Measurements from ENCODE around the gene PIGC.

The PIGC gene

DNA sequence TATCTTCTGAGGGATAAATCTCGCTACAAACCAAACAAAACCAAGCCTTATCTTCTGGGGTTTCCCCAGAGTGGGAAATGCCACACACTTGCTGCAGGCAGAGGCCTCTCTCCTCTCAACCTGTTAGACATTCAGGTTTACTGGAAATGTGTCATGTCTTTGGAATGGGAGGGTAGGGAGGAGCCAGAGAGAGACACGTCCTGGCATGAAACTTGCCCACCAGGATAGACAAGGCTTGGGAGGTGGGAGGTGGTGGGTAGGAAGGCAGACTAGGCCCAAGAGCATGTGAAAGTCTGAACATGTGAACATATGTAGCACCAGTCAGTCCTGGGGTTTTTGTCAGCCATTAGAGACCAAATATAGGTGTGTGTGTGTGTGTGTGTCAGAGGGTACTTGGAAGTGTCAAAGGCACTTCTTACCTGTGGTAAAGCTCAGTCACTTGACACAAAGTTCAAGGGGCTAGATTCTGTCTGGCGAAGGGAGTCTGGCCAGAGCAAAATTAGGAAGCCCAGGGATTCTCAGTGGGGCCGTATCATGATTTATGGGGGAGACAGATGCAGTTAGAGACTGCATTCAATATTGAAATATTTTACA, 32.4 kb upstream of the PIGC start:
- Histone ChIP-seq H2AFZ (ENCODE audit: low read depth, low read length) (no peak overlapping the region), H3K27me3 (ENCODE audit: insufficient read depth, low read length) (no peaks in the 10 kb centered on the region), H3K36me3 (ENCODE audit: insufficient read depth, low read length) (no peaks in the 10 kb centered on the region), H3K4me1 (ENCODE audit: insufficient read depth, low read length) (no peaks in the 10 kb centered on the region), H3K9me3 (ENCODE audit: low read length) (no peaks in the 10 kb centered on the region), H3K4me3 (ENCODE audit: low read length) (no peak overlapping the region)

DNA sequence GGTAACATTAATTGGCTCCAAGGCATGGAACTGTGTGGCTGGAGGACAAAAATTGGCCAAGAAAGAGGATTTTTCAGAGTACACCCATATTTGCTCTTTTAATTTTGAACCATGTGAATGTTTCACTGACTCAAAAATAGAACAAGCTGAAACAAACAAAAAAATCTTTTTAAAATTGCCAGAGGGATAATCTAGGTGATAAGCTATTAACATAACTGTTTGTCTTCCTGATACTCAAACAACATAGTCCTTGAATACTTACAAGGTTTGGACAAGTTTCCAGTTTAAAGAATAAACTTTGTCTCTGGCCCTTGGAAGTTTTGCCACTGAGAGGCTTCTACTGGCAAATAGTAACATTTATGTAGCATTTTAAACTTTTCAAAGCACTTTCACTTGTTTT, 30.0 kb upstream of the PIGC start:
- Histone ChIP-seq H3K9me3 (ENCODE audit: low read length) (no peaks in the 10 kb centered on the region), H3K36me3 (ENCODE audit: insufficient read depth, low read length) (no peaks in the 10 kb centered on the region), H2AFZ (ENCODE audit: low read depth, low read length) (no peak overlapping the region), H3K27me3 (ENCODE audit: insufficient read depth, low read length) (no peaks in the 10 kb centered on the region), H3K4me3 (ENCODE audit: low read length) (no peak overlapping the region), H3K4me1 (ENCODE audit: insufficient read depth, low read length) (no peaks in the 10 kb centered on the region)

DNA sequence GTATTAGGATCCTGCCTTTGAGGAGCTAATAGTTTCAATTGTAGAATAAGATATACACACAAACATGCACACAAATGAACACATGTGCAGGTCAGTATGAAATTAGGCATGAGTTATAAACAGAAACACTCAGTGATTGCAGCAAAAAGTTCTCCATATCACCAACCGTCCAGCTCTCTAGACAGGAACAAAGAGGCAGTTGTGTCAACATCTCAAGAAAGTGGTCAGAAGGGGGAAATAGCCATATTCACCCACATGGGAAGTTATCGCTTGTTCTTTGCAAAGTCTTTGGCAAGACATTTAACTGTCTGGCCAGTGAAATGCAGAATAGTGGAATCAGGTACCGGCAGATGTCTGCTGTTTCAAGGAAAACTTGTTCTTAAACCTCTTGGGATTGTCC, 29.4 kb upstream of the PIGC start:
- Histone ChIP-seq H3K4me3 (ENCODE audit: low read length) (no peak overlapping the region), H3K4me1 (ENCODE audit: insufficient read depth, low read length) (no peaks in the 10 kb centered on the region), H3K27me3 (ENCODE audit: insufficient read depth, low read length) (no peaks in the 10 kb centered on the region), H3K36me3 (ENCODE audit: insufficient read depth, low read length) (no peaks in the 10 kb centered on the region), H2AFZ (ENCODE audit: low read depth, low read length) (no peak overlapping the region), H3K9me3 (ENCODE audit: low read length) (no peaks in the 10 kb centered on the region)

DNA sequence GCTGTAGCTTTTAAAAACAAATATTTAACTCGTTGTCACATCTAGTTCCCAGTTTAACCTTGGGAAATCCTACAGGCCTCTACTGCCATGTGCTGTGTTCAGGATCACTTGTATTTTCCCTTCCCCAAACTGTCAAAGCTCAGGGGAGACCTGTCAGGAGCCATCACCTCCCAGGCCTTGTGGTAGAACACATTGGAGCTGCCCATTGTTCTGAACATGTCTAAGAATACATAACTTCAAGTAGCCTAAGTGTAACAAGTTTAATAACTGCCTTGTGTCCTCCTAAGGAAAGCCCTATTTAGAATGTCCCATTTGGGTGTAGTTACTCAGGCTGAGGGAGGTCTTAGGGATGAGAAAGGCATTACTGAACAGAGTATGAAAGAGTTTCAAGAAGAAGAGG, 28.6 kb upstream of the PIGC start:
- no peaks in the 10 kb centered on the region for H3K36me3 ChIP-seq (ENCODE audit: insufficient read depth, low read length)
- H3K4me1 ChIP-seq (ENCODE audit: insufficient read depth, low read length), result no peaks in the 10 kb centered on the region
- H3K4me3 ChIP-seq (ENCODE audit: low read length), result no peak overlapping the region
- H2AFZ ChIP-seq (ENCODE audit: low read depth, low read length), result no peak overlapping the region
- no peaks in the 10 kb centered on the region for H3K27me3 ChIP-seq (ENCODE audit: insufficient read depth, low read length)
- no peaks in the 10 kb centered on the region for H3K9me3 ChIP-seq (ENCODE audit: low read length)

DNA sequence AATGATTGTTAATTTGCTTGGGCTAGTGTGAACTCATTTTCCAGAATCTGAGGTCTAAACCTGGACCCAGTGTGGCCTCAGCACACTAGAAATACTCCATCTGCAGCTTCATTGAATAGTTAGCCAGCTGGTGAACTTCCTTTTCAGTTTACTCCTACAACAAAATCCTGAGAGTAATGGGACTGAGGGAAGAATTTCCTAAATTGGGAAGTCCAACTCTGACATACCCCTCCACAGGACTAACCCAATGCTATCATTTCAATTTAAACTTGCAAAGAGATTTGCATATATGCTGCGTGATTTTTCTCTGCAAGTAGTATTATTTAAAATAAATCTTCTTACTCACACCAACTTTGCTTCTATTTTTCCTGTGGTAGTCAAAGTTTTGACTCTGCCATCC, 27.8 kb upstream of the PIGC start:
- Histone ChIP-seq H3K4me1 (ENCODE audit: insufficient read depth, low read length) (no peaks in the 10 kb centered on the region), H2AFZ (ENCODE audit: low read depth, low read length) (no peak overlapping the region), H3K27me3 (ENCODE audit: insufficient read depth, low read length) (no peaks in the 10 kb centered on the region), H3K4me3 (ENCODE audit: low read length) (no peak overlapping the region), H3K9me3 (ENCODE audit: low read length) (no peaks in the 10 kb centered on the region), H3K36me3 (ENCODE audit: insufficient read depth, low read length) (no peaks in the 10 kb centered on the region)

DNA sequence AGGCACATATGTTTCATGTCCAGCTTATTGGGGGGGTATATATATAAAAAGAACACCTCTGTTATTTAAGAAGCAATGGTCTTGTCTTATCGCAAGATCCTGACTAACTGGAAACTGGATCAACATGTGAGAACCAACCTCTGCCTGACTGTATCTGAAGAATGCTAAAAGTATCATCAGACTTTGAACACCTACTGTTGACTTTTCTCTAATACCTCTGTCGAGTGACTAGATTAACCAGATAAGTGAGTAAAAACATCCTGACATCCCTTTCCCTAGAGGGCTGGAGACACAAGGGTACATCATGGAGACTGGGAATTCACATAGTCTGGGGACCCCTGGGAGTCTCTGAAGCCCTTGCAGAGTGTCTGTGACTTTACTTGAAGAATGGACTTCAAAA, 26.3 kb upstream of the PIGC start:
- Histone ChIP-seq H3K27me3 (ENCODE audit: insufficient read depth, low read length) (peaks cover 4% of the 10 kb centered on the region), H3K4me3 (ENCODE audit: low read length) (no peak overlapping the region), H3K9me3 (ENCODE audit: low read length) (no peaks in the 10 kb centered on the region), H3K4me1 (ENCODE audit: insufficient read depth, low read length) (no peaks in the 10 kb centered on the region), H3K36me3 (ENCODE audit: insufficient read depth, low read length) (no peaks in the 10 kb centered on the region), H2AFZ (ENCODE audit: low read depth, low read length) (no peak overlapping the region)

DNA sequence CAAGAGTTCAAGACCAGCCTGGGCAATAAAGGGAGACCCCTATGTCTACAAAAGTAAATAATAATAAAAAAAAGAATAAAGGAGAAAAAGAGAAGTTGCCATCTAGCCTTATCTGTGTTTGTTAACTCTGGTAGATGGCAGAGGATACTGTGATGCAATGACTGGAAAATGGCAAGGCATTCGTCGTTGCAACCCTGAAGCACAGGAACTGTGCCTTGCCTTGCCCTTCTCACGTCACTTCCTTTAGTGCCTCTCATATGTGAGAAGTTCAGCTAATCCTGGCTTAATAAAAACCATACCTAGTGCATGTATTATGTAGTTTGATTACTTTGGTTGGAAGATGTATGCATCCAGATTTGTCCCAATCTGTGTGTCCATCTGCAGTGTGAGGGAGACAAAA, 25.8 kb upstream of the PIGC start:
- no peak overlapping the region for H2AFZ ChIP-seq (ENCODE audit: low read depth, low read length)
- peaks cover 4% of the 10 kb centered on the region for H3K27me3 ChIP-seq (ENCODE audit: insufficient read depth, low read length)
- H3K4me1 ChIP-seq (ENCODE audit: insufficient read depth, low read length), result no peaks in the 10 kb centered on the region
- H3K36me3 ChIP-seq (ENCODE audit: insufficient read depth, low read length), result no peaks in the 10 kb centered on the region
- H3K4me3 ChIP-seq (ENCODE audit: low read length), result no peak overlapping the region
- no peaks in the 10 kb centered on the region for H3K9me3 ChIP-seq (ENCODE audit: low read length)

DNA sequence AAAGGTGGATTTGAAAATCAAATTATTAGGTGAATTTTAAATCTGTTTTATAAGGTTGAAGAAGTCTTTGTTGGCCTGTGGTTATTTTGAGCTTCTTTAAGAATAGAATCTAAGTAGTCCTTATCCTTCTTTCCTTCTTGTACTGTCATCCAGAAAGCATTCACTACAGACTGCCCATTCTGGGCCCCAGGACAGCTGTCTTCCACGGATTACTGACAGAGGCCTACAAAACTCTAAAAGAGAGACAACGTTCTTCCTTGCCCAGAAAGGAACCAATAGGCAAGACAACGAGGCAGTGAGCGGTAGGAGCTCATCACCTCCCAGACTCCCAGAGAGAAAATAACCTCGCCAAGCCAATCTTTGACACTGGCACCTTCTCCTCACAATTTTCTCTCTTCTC, 24.4 kb upstream of the PIGC start:
- no peak overlapping the region for H2AFZ ChIP-seq (ENCODE audit: low read depth, low read length)
- H3K36me3 ChIP-seq (ENCODE audit: insufficient read depth, low read length), result no peaks in the 10 kb centered on the region
- H3K4me1 ChIP-seq (ENCODE audit: insufficient read depth, low read length), result no peaks in the 10 kb centered on the region
- H3K4me3 ChIP-seq (ENCODE audit: low read length), result no peak overlapping the region
- no peaks in the 10 kb centered on the region for H3K9me3 ChIP-seq (ENCODE audit: low read length)
- peaks cover 4% of the 10 kb centered on the region for H3K27me3 ChIP-seq (ENCODE audit: insufficient read depth, low read length)

DNA sequence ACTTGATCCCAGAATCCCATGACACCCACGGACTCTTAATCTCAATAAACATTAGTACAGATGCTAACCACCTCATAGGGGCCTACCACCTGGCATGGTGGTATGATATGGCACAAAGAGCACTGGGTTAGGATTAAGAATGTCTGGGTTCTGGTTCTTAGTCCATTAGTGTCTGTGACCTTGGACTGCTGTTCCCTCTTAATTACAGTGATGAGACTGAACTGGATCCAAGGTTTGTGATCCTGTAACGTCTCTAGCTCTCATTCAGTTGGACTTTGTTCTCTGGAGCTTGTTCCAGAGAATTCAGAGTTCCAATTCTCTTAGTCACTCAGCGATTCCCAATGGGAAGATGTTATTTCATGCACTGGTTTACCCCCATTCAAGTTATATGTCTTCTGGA, 23.6 kb upstream of the PIGC start:
- Histone ChIP-seq H3K27me3 (ENCODE audit: insufficient read depth, low read length) (peaks cover 4% of the 10 kb centered on the region), H3K4me1 (ENCODE audit: insufficient read depth, low read length) (no peaks in the 10 kb centered on the region), H3K9me3 (ENCODE audit: low read length) (no peaks in the 10 kb centered on the region), H3K36me3 (ENCODE audit: insufficient read depth, low read length) (no peaks in the 10 kb centered on the region), H3K4me3 (ENCODE audit: low read length) (no peak overlapping the region), H2AFZ (ENCODE audit: low read depth, low read length) (no peak overlapping the region)

DNA sequence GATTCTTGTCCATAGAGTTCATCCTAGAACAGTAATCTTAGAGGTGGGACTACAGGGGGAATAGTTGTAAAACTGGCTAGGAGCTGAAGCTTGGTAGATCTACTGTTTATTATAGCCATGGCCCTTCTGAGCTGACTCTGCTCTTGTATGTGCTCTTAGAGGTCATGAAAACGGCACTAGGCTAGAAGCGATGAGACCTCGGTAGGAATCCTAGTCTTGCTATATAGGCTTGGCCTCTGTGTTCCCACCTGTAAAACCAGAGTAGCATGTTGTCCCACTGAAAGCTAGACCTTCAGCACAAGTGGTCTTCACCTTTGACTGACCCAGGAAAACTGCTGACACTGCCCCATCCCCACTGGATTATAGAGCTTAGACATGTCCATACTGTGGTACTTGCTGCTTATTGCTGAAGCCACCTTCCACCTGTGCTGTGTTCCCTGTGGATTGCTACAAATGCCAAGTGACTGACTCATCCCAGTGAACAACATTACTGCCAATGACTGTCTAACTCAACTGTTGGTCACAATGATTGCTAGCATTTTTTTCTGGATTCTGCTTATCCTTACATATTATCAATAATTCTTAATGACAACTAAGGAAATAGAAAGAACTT, 23.0 kb upstream of the PIGC start:
- Histone ChIP-seq H3K4me3 (ENCODE audit: low read length) (no peak overlapping the region), H2AFZ (ENCODE audit: low read depth, low read length) (no peak overlapping the region)

DNA sequence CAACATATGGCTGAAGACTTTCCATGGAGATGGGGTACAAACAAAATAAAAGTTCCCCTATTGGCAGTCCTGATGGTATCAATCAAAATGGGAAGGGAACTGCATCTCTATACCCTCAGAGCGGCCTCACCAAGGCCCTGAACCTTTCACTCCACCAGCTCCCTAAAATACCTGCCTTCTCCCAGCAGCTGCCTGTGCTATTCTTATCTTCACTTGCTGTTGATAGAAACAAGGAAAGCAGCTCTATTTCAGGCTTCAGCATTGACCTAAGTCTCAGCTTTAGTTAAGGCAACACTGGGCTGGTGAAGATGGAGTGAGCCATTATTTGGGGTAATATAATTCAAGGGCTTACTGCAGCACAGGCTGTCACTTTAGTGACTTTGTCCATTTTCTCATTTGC, 21.7 kb upstream of the PIGC start:
- Histone ChIP-seq H3K4me1 (ENCODE audit: insufficient read depth, low read length) (peaks cover 6% of the 10 kb centered on the region), H3K9me3 (ENCODE audit: low read length) (no peaks in the 10 kb centered on the region)

More for the DNA sequence above, 23.0 kb upstream of the PIGC start:
- H3K4me1 ChIP-seq (ENCODE audit: insufficient read depth, low read length), result no peaks in the 10 kb centered on the region
- H3K27me3 ChIP-seq (ENCODE audit: insufficient read depth, low read length), result peaks cover 4% of the 10 kb centered on the region
- H3K9me3 ChIP-seq (ENCODE audit: low read length), result no peaks in the 10 kb centered on the region
- no peaks in the 10 kb centered on the region for H3K36me3 ChIP-seq (ENCODE audit: insufficient read depth, low read length)

DNA sequence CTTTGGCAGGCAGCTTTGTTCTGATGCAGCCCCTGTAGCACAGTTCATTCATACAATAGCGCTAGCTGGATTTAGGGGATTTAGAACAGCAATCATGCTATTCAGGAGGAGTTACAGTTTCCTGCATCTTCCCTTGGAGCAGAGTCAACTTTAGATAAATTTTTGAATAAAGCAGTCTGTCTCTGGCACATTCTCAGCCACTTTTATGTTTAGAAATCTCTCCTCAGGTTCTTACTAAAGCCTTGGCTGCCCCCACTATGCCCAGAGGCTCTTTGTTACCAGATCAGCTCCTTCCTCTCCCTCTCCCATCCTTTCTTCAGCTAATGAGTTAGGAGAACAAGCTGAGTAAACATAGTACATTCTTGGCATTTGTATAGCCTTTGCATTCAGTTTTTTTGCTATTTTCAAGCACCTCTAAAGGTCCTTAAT, 17.0 kb upstream of the PIGC start:
- Histone ChIP-seq H3K9me3 (ENCODE audit: low read length) (no peaks in the 10 kb centered on the region), H3K4me3 (ENCODE audit: low read length) (no peak overlapping the region), H2AFZ (ENCODE audit: low read depth, low read length) (peak overlapping the region; percentile 73), H3K36me3 (ENCODE audit: insufficient read depth, low read length) (no peaks in the 10 kb centered on the region), H3K4me1 (ENCODE audit: insufficient read depth, low read length) (peaks cover 8% of the 10 kb centered on the region), H3K27me3 (ENCODE audit: insufficient read depth, low read length) (peaks cover 4% of the 10 kb centered on the region)

More for the DNA sequence above, 21.7 kb upstream of the PIGC start:
- no peak overlapping the region for H3K4me3 ChIP-seq (ENCODE audit: low read length)
- no peak overlapping the region for H2AFZ ChIP-seq (ENCODE audit: low read depth, low read length)
- H3K36me3 ChIP-seq (ENCODE audit: insufficient read depth, low read length), result no peaks in the 10 kb centered on the region
- peaks cover 4% of the 10 kb centered on the region for H3K27me3 ChIP-seq (ENCODE audit: insufficient read depth, low read length)

DNA sequence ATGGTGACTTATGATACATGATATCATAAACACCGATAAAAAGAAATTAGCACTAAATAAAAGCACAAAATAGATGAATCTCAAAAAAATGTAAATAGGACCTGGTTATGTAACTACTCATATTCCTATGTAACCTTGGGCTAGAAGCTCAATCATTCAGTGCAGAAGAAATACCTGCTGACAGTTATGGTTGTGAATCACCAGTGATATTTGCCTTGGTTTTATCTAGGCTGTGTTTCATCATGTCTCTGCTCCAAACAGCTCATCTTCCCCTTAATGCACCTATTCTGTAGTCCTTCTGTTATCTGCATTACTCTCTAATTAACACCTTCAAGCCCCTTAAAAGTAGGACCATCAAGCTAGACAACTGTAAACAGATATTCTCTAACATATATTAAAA, 16.3 kb upstream of the PIGC start:
- Histone ChIP-seq H3K36me3 (ENCODE audit: insufficient read depth, low read length) (no peaks in the 10 kb centered on the region), H2AFZ (ENCODE audit: low read depth, low read length) (no peak overlapping the region), H3K9me3 (ENCODE audit: low read length) (no peaks in the 10 kb centered on the region), H3K4me3 (ENCODE audit: low read length) (no peak overlapping the region), H3K27me3 (ENCODE audit: insufficient read depth, low read length) (no peaks in the 10 kb centered on the region), H3K4me1 (ENCODE audit: insufficient read depth, low read length) (peaks cover 8% of the 10 kb centered on the region)

Measured in neuron (in vitro differentiated cells).